Measurements from ENCODE around the gene SLC17A4. TPM values are rescaled to one million over a fixed set of nuclear protein-coding genes. Genes with fewer than 3 reads are reported as not detected.

SLC17A4 gene
- total RNA-seq, 2 donors from 2014 or later: not detected

DNA sequence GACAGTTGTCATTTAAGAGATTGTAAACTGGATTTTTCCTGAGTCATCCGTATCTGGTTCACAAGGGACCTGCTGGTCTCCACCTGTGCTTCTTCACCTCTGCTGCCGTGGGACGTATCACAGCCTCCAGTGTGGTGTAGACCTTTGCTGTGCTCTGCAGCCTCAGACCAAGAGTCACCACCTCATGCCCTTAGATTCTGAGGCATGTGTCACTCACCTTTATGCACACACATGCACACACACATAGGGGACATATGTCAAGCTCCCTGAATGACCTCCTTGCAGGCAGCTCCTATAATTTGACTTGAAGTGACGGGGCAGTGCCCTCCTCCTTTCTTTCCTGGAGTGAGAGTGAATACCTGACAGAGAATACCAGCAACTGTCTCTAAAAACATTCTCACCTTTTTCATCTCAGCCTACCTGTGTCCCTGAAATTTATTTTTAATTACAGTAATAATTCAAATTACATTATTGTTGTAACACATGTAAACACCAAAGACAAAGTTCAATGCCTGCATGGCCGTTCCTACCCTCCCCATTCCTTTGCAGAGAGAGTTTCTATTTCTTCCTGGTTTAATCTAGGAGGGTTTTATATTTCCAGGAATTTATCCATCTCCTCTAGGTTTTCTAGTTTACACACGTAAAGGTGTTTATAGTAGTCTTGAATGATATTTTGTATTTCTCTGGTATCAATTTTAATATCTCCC is 3.5 kb downstream of the SLC17A4 start:
- Mint-ChIP-seq H3K36me3 (ENCODE audit: low read depth) (no peaks in the 10 kb centered on the region), H3K27ac (no peak overlapping the region), H3K27me3 (peaks cover 39% of the 10 kb centered on the region), H3K4me1 (peaks cover 2% of the 10 kb centered on the region), H3K4me3 (no peak overlapping the region)
- DNase-seq (no peak), ATAC-seq (no peak)
- no peaks in the 10 kb centered on the region for H3K9me3 ChIP-seq (ENCODE audit: control insufficient read depth, low read length, poor library complexity, severe bottlenecking)

DNA sequence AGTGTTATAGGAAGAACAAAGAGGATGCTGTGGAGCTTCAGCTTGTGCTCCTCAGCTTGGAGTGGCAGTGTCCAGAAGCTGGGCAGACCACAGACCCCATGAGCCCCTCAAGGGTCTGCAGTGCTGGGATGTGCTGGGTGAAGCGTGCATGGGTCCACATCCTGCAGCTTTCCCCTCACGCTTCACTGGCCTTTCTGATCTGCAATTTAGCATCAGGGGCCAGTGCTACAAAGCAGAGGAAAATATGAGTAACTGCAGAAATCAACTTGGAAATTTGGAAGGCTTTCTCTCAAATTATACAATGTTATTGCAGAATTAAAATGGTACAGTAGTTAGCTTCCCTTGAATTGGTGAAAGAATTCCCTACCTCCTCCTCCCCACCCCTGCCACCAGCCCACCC is 10.1 kb downstream of the SLC17A4 start:
- no peak overlapping the region for H3K4me3 Mint-ChIP-seq
- H3K4me1 Mint-ChIP-seq: peaks cover 2% of the 10 kb centered on the region
- ATAC-seq (no peak), DNase-seq (no peak)
- H3K36me3 Mint-ChIP-seq (ENCODE audit: low read depth): peaks cover 7% of the 10 kb centered on the region
- no peak overlapping the region for H3K27ac Mint-ChIP-seq
- H3K9me3 ChIP-seq (ENCODE audit: control insufficient read depth, low read length, poor library complexity, severe bottlenecking): no peaks in the 10 kb centered on the region
- peaks cover 53% of the 10 kb centered on the region for H3K27me3 Mint-ChIP-seq

DNA sequence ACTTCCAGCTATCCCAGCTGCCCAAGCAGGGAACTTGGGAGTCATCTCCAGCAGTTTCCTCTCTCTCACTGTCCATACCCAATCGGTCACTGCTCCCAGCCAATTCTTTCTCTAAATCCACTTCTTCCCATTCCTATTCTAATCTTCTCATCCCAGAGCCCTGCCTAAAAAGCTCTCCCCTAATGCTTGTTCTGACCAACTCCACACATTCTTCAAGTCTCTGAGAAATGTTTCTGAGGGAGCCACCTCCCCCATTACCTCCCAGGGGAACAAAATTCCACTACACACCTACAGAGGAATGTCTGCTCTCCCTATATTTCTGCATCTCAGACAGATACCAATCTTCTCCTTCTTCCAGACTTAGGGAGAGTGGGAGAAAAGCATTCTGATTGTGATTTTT is 14.0 kb downstream of the SLC17A4 start:
- Mint-ChIP-seq H3K27me3 (peaks cover 59% of the 10 kb centered on the region), H3K4me1 (peaks cover 2% of the 10 kb centered on the region), H3K4me3 (no peak overlapping the region), H3K27ac (no peak overlapping the region), H3K36me3 (ENCODE audit: low read depth) (peaks cover 7% of the 10 kb centered on the region)
- ATAC-seq (no peak), DNase-seq (no peak)
- H3K9me3 ChIP-seq (ENCODE audit: control insufficient read depth, low read length, poor library complexity, severe bottlenecking): no peaks in the 10 kb centered on the region

DNA sequence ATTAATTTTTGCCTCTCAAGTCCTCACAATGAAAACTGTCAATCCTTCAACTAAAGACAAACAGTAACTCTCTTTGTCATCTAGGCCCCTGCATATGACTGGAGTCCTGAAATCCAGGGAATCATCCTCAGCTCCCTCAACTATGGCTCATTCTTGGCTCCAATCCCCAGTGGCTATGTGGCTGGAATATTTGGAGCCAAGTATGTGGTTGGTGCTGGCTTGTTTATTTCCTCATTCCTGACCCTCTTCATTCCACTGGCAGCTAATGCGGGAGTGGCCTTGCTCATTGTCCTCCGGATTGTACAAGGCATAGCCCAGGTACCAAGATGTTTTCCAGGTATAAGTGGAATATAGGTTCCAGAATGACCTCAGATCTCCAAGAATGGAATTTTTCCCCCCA is 15.4 kb downstream of the SLC17A4 start:
- Mint-ChIP-seq H3K4me1 (peaks cover 2% of the 10 kb centered on the region), H3K36me3 (ENCODE audit: low read depth) (peaks cover 6% of the 10 kb centered on the region), H3K27ac (peak overlapping the region; percentile 9), H3K27me3 (peaks cover 56% of the 10 kb centered on the region), H3K4me3 (no peak overlapping the region)
- ATAC-seq: no peak
- no peaks in the 10 kb centered on the region for H3K9me3 ChIP-seq (ENCODE audit: control insufficient read depth, low read length, poor library complexity, severe bottlenecking)
- DNase-seq: no peak

DNA sequence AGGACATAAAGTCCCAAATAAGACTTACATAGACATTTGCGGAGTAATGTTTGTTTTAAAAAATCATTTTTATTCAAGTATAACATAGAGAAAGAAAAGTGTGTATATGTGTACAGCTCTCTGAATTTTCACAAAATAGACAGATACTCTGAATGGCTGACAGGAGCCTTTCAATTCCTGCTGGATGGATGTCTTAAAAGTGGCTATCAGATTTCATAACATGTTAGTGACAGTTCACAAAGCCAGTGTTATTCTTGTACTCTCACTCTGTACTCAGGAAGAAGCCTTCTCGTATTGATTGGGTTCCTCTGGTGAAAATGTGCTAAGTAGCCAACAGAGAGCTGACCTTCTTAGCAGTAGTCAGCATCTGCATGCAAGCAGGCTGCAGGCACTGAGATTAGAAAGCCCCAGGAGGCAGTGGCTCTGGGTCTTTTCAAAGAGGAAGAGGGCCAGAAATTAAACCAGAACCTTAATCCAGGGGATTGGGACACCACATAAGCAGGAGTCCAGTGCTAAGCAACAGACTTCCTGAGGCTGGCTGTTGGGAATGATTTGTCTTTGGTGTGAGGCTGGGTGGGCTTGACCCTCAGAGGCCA is 19.7 kb downstream of the SLC17A4 start:
- no peaks in the 10 kb centered on the region for H3K9me3 ChIP-seq (ENCODE audit: control insufficient read depth, low read length, poor library complexity, severe bottlenecking)
- peaks cover 45% of the 10 kb centered on the region for H3K27me3 Mint-ChIP-seq
- no peaks in the 10 kb centered on the region for H3K36me3 Mint-ChIP-seq (ENCODE audit: low read depth)
- ATAC-seq: no peak
- no peak for DNase-seq
- H3K4me1 Mint-ChIP-seq: no peaks in the 10 kb centered on the region
- H3K4me3 Mint-ChIP-seq: no peak overlapping the region
- H3K27ac Mint-ChIP-seq: no peak overlapping the region

DNA sequence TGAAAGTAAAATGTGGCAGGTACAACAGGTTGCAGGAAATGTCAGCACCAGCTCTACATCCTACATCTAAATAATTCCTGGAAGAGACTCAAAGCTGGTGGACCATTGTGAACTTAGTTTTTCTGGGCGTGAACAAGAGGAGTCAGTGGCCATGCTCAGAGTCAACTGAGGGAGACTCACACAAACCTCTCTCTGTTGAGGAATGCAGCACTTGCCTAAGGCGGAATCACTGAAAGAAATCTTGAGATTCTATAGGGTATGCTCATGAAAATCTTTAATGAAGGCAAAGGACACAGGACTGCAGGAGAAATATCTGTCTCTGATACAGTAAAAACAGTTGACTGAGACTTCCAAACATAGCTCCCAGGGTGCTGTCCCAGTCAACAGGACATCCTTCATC is 22.5 kb downstream of the SLC17A4 start:
- peaks cover 25% of the 10 kb centered on the region for H3K27me3 Mint-ChIP-seq
- ATAC-seq: no peak
- DNase-seq: no peak
- H3K36me3 Mint-ChIP-seq (ENCODE audit: low read depth): no peaks in the 10 kb centered on the region
- H3K27ac Mint-ChIP-seq: no peak overlapping the region
- no peaks in the 10 kb centered on the region for H3K4me1 Mint-ChIP-seq
- no peak overlapping the region for H3K4me3 Mint-ChIP-seq
- H3K9me3 ChIP-seq (ENCODE audit: control insufficient read depth, low read length, poor library complexity, severe bottlenecking): no peaks in the 10 kb centered on the region

DNA sequence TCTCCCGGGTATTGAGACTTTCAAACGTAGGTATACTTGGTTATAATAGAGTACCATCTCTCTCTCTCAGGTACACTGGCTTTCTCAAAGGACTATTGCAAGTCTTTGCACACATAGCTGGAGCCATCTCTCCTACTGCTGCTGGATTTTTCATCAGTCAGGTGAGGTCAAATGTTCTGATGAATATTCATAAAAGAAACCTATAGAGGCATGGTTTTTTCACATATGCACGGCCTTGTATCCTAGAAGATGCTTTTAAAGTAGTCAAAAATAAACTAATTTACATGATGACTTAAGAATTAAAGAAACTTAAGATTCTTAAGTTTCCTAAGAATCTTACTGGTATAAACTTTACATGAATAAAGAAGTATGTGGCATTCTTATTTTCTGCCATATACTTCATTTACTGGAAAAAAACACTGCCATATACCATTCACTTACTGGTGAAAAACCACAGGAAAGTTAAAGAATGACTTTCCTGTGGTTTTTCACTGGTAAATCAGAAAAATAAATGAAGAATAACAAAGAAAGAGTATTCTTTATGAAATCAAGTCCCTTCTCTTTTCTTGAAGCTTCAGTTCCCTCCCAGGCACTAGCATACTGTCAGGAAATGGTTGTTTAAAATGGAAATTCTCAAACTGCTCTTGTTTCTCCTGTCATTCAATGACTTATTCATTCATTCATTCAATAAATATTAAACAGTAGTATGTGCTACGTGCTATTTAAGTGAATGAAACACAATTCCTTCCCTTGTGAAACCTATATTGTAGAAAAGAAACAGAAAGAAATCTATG is 23.5 kb downstream of the SLC17A4 start:
- Mint-ChIP-seq H3K4me1 (no peaks in the 10 kb centered on the region), H3K27ac (no peak overlapping the region), H3K36me3 (ENCODE audit: low read depth) (no peaks in the 10 kb centered on the region), H3K4me3 (no peak overlapping the region), H3K27me3 (peaks cover 21% of the 10 kb centered on the region)
- ATAC-seq: no peak
- no peaks in the 10 kb centered on the region for H3K9me3 ChIP-seq (ENCODE audit: control insufficient read depth, low read length, poor library complexity, severe bottlenecking)
- no peak for DNase-seq

DNA sequence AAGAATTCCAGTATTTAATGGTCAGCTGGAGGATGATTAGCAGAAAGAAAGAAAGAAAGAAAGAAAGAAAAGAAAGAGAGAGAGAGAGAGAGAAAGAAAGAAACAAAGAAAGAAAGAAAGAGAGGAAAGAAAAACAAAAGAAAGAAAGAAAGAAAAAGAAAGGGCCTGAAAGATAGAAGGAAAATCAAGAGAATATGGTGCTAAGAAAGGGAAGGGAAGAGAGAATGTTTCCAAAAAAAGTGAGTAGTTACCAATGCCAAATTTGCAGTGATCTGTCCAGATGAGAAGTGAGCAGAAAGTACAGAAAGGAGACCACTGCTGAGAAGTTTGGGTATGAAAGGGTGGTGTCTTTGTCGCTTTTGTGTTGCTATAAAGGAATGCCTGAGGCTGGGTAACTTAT is 26.6 kb downstream of the SLC17A4 start:
- Mint-ChIP-seq H3K27ac (no peak overlapping the region), H3K36me3 (ENCODE audit: low read depth) (no peaks in the 10 kb centered on the region), H3K27me3 (peaks cover 8% of the 10 kb centered on the region), H3K4me3 (no peak overlapping the region), H3K4me1 (no peaks in the 10 kb centered on the region)
- no peak for ATAC-seq
- DNase-seq: no peak
- no peaks in the 10 kb centered on the region for H3K9me3 ChIP-seq (ENCODE audit: control insufficient read depth, low read length, poor library complexity, severe bottlenecking)

DNA sequence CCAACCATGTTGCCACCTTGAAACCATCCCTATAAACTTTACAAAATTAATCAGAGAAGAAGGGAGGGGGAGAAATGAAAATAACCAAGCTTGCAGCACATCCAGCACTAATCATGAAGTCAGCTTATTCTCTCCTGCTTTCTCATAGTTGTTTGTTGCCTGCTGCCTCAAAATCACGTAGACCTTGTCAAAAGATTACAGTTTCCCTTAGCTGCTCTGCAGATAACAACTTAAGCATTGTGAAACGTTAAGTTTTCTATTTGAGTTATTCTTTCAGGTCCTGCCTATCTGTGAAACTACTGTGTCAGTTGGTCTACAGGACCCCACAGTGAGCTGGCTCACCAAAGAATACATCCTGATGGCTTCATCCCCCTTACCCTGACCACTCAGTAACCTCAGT is 32.9 kb downstream of the SLC17A4 start:
- DNase-seq (no peak), ATAC-seq (no peak)
- Mint-ChIP-seq H3K4me3 (no peak overlapping the region), H3K4me1 (peaks cover 6% of the 10 kb centered on the region), H3K36me3 (ENCODE audit: low read depth) (no peaks in the 10 kb centered on the region), H3K27ac (no peak overlapping the region), H3K27me3 (no peaks in the 10 kb centered on the region)
- H3K9me3 ChIP-seq (ENCODE audit: control insufficient read depth, low read length, poor library complexity, severe bottlenecking): no peaks in the 10 kb centered on the region

DNA sequence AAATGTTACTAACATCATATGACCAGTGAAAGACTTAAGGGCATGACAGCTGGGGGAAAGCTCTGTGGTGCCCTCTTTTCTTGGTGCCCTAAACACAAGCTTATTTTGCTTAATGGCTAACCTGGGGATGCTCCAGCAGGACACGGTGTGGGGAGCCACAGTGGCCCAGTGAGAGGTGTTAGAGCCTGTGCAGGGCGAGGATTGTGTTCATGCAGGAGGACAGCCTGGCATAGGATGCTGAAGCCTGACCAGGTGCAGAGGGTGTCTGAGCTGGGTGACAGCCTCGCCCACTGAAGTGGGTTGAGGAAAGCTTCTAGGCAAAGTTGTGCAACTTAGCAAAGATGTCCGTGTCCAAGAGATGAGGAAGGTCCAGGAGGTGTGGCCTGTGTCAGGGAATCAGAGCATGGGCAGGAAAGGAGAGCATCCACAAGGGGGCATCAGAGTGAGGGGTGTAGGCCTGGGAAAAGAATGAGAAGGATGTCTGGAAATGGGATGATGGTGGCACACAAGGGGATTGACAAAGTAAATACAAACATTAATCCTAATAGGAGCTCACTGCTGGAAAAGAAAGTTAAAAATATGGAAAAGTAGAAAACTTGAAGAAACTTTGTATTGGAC is 33.9 kb downstream of the SLC17A4 start:
- H3K27me3 Mint-ChIP-seq: no peaks in the 10 kb centered on the region
- peak; percentile 68 for ATAC-seq
- peak overlapping the region; percentile 75 for H3K27ac Mint-ChIP-seq
- no peaks in the 10 kb centered on the region for H3K9me3 ChIP-seq (ENCODE audit: control insufficient read depth, low read length, poor library complexity, severe bottlenecking)
- H3K4me3 Mint-ChIP-seq: no peak overlapping the region
- no peaks in the 10 kb centered on the region for H3K36me3 Mint-ChIP-seq (ENCODE audit: low read depth)
- H3K4me1 Mint-ChIP-seq: peaks cover 6% of the 10 kb centered on the region
- DNase-seq: peak in 2 of 3 donors; percentile 10 to 34

DNA sequence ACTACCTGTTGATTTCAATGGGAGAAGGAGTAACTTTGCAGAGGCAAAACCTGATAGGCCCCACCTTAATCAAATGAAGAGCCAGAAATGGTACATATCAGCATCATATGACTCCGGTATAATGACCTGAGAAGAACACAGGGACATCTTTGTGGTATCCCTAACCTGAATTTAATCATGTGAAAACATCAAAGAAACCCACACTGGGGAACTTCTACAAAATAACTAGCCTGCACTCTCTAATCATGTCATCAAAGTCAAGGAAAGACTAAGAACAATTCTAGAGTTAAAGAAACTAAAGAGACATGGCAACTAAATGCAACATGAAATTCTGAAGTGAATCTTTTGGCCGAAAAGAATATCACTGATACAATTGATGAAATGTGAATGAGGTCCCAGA is 34.9 kb downstream of the SLC17A4 start:
- Mint-ChIP-seq H3K36me3 (ENCODE audit: low read depth) (no peaks in the 10 kb centered on the region), H3K4me3 (no peak overlapping the region), H3K27me3 (no peaks in the 10 kb centered on the region), H3K27ac (no peak overlapping the region), H3K4me1 (peaks cover 6% of the 10 kb centered on the region)
- no peaks in the 10 kb centered on the region for H3K9me3 ChIP-seq (ENCODE audit: control insufficient read depth, low read length, poor library complexity, severe bottlenecking)
- peak; percentile 48 for ATAC-seq
- DNase-seq: no peak

DNA sequence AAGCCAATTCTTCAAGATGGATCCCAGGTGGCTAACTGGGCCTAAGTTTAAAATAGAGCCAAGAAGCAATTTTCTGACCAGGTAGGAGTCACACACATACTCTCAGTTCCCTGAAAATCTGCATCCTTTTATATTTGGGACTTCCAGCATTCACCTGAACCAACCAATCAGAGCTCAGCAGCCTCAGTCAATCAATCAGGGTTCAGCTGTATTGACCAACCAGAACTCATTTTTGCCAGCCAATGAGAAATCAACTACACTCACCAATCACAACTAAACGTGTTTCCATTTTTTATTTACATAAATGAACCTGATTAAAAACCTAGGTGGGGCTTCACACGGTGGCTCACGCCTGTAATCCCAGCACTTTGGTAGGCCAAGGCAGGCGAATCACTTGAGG is 37.5 kb downstream of the SLC17A4 start:
- Mint-ChIP-seq H3K4me1 (peaks cover 6% of the 10 kb centered on the region), H3K27ac (no peak overlapping the region), H3K36me3 (ENCODE audit: low read depth) (no peaks in the 10 kb centered on the region), H3K4me3 (no peak overlapping the region), H3K27me3 (peaks cover 4% of the 10 kb centered on the region)
- no peaks in the 10 kb centered on the region for H3K9me3 ChIP-seq (ENCODE audit: control insufficient read depth, low read length, poor library complexity, severe bottlenecking)
- DNase-seq (no peak), ATAC-seq (no peak)

DNA sequence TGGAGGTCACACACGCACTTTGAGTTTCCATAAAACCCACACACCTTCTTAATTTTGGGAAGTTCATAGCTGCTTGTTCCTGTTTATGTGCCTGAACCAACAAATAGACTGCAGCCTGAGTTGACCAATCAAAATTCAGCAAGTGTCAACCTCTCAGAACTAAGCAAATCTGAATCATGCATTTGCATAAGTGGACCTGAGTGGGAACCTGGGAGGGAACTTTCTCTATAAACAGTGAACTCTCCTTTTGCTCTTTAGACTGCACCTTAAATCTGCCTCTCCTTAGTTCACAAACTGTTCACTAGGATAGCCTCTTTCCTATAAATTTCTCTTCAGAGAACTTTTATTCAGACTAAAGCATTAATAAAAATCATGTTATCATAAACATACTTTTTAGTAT is 39.4 kb downstream of the SLC17A4 start:
- DNase-seq (no peak), ATAC-seq (no peak)

More for the DNA sequence above, 39.4 kb downstream of the SLC17A4 start:
- Mint-ChIP-seq H3K27ac (no peak overlapping the region), H3K36me3 (ENCODE audit: low read depth) (no peaks in the 10 kb centered on the region), H3K4me1 (peaks cover 3% of the 10 kb centered on the region), H3K27me3 (peaks cover 4% of the 10 kb centered on the region), H3K4me3 (no peak overlapping the region)
- H3K9me3 ChIP-seq (ENCODE audit: control insufficient read depth, low read length, poor library complexity, severe bottlenecking): no peaks in the 10 kb centered on the region
